ENCODE data around the gene CBARP.

CBARP gene

DNA sequence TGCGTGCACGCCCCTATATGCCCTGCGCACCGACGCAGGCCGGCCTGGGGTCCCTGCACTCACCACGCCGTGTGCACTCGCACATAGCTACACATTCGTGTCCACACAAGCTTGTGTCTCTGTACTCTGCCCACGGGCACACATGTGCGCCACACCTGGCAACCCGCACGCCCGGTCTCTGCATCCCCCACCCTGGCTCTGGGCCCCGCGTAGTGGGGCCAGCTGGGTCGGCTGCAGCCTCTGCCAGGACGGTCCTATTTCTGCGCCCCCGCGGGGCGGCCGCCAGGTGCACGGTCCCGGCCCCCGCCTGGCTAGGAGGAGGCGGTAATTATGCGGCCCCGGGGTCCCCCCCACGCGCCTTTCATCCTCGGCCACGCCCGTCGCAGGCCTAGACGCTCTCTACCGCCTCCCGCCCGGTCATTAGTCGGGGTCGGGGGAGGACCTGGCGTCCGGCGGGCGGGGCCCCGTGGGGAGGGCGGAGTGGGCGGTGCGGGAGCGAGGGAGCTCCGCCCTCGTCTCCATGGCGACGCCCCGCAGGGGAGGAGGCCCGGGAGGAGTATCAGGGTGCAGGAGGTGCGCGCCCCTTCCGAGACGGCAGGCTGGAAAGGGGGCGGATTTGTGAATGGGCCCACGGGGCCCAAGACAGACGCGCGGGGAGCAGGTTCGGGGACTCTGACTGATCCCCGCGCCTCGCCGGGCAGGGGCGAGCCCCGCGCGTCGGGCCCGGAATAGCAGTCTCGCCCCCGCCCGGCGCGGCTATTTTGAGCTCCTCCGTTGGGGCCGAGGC, 28.5 kb upstream of the CBARP start:
- no peak for DNase-seq (ENCODE audit: low read depth, low spot score)
- H3K4me3 ChIP-seq (ENCODE audit: low read length), result peak overlapping the region; percentile 31

DNA sequence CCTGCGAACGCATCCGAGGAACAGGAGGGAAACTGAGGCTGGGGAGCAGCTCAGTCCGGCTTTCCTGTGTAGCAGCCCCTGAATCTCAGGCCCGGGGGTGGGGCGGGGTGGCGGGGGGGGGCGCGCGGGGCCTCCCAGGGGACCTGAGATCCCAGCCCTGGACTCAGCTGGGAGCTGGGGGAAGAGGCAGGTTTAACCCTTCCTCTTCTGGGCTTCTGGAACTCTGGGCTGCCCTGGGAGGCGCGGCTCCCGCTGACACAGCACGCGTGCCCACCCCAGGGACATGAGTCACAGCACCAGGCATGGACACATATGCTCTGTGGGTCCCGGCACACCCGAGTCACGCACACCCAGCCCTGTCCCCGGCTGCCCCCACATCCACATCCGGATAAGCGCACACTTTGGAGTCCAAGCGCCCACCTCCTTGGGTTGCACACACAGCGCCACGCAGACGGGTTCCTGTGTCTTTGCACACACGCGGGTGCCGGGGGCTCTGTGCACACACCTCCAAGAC, 27.9 kb upstream of the CBARP start:
- no peak overlapping the region for H3K4me3 ChIP-seq (ENCODE audit: low read length)
- DNase-seq (ENCODE audit: low read depth, low spot score), result no peak

DNA sequence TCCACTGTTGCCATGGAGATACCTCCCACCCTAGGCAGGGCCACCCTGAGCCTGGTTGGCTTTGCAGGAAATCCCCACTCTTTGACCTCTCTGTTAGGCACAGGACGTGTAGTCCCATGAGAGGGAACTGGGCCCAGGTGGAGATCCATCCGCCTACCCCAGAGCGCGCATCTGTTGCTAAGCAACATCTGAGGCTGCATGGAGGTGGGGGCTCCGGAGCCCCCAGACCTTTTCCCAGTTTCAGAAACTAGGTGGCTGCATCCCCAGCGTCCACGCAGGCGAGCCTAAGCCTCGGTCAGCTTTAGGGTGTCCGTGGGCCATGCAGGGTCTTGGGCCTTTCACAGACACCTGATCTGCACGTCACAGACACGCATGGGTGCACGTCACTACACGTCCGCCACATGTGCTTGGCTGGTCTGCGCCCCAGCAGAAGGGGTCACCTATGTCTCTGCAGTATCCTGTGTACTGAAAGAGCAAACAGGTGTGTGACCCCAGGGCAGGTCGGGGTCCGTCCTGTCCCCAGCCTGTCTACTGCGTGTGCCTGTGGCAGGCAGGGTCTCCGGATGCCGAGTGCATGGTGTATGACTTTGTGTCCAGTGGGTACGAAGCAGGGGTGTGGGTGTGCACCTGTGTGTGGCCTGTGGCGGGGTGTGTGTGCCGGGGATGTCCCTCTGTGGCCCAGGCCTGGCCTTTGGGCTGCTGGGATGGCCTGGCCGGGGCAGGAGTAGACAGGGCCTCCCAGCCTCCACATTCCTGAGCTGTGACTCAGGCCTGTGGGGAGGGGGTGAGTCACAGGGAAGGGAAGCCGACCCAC, 27.2 kb upstream of the CBARP start:
- H3K4me3 ChIP-seq (ENCODE audit: low read length), result no peak overlapping the region
- DNase-seq (ENCODE audit: low read depth, low spot score), result no peak

DNA sequence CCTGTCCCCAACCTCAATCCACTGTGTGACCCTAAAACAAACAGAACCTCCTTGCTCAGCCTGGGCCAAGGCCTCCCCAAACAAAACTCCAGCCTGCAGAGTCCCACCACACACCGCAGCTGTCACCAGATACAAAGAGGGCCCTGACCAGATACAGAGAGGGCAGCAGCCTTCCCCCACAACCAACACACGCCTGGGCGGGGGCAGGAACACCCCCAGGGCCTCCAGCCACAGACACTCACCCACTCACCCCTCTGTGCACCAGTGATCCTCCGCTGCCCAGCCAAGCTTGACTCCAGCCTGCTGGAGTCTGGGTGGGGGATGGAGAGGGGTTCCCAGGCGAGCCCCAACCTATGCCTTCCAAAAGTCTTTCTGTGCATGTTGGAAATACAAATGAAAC, 25.4 kb upstream of the CBARP start:
- DNase-seq (ENCODE audit: low read depth, low spot score), result no peak
- H3K4me3 ChIP-seq (ENCODE audit: low read length), result no peak overlapping the region

DNA sequence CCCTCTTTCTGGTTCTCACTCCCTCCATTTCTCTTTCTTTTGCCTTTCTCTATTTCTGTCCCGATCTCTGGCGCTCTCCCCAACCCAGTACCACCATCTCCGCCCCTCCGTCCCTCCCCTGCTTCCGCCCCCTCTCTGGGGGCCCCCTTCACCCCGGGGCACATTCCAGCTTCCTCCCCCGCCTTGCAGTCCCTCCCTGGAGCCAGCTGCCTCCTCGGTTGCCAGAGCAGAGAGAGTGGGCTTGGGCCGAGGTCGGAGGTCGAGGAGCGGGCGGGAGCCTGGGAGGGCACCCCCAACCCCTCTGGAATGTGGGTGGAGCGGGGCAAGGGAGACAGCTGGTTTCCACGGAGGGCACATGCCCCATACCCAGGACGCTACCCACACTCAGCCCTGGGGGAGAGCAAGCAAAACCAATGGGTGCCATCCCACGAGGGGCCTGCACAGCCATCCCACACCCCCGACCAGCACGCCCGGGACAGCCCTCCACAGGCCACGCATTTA, 24.9 kb upstream of the CBARP start:
- no peak for DNase-seq (ENCODE audit: low read depth, low spot score)
- H3K4me3 ChIP-seq (ENCODE audit: low read length), result no peak overlapping the region

DNA sequence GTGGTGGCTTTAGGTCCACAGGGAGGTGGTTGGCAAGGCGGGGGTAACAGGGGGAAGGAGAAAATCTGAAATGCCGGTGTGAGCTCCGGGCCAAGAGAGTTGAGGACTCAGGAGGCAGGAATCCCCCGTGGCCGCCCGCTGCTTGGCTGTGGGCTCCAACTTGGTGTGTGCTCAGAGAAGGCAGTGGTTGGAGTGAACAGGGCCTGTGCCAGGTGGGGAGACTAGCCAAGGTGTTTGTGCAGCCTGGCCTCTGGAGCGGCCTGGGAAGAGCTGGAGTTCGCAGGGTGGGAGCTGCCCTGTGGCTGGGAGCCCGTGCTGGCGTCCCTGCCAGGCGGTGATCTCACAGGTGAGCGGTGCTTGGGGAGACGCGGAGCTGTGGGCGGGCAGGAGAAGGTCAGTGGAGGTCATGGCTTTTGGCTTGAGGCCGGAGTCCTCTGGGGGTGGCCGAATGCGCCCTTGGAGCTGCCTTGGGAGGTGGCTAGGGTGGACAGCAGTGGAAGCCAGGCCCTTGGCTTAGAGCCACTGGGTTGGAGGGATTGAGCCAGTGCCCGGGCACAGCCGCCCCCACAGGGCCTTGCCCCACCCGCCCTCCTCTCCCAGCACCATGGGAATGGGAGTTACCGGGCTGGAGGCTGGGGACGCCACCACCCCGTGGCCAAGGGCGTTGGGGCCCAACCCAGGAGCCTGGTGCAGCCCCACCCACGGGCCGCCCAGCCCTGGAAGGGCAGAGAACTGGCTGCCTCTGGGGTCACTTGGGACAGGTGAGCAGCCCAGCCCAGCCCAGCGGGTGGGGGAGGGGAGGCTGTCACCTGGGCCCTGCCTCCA, 24.2 kb upstream of the CBARP start:
- H3K4me3 ChIP-seq (ENCODE audit: low read length), result peak overlapping the region; percentile 89
- DNase-seq (ENCODE audit: low read depth, low spot score), result no peak

DNA sequence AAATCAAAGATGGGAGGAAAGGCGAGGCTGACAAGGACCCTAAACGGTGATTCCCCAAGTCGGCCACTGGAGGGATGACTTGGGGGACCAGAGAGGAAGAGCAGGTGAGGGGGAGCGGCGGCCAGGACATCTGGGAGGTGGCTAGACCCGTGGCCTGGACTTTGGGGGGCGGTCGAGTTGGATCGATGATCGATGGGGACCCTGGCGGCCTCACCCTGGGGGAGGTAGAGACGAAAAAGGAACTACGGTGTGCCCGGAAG, 23.7 kb upstream of the CBARP start:
- H3K4me3 ChIP-seq (ENCODE audit: low read length), result peak overlapping the region; percentile 89
- no peak for DNase-seq (ENCODE audit: low read depth, low spot score)

DNA sequence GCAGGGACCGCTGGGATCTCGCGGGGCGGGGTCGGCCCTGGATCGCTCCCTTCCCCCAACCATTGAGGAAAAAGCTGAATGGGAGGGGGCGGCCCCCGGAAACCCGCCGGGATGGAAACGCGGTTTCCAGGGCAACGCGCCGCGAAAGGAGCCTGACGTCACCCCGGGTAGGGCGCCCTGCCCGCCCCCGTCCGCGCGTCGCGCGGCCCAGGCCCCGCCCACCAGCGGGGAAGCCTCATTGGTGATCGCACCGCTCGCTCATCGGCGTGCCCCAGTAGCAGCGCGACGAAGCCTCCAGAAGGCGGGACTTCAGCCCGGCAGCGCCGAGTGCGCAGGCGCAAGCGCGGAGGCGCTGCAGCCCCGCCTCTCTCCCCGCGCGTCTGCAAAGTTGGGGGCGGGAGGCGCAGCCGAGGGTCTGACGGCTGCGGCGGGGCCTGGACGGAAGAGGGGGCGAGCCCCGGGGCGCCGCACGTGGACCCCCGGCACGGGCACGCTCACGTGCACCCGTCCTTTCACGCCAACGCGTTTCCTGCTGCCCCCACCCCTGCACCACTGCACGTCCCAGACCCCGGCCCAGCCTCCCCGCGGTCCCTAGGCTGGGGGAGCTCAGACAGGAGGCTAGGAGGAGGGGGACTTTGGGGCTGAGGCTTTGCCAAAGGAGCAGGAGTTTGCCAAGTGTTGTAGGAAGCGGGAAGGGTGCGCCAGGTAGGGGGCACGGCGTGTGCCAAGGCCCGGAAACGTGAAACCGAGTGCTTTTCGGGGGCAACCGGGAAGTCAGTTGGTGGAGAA, 23.1 kb upstream of the CBARP start:
- DNase-seq (ENCODE audit: low read depth, low spot score), result peak; percentile 94
- peak overlapping the region; percentile 89 for H3K4me3 ChIP-seq (ENCODE audit: low read length)

DNA sequence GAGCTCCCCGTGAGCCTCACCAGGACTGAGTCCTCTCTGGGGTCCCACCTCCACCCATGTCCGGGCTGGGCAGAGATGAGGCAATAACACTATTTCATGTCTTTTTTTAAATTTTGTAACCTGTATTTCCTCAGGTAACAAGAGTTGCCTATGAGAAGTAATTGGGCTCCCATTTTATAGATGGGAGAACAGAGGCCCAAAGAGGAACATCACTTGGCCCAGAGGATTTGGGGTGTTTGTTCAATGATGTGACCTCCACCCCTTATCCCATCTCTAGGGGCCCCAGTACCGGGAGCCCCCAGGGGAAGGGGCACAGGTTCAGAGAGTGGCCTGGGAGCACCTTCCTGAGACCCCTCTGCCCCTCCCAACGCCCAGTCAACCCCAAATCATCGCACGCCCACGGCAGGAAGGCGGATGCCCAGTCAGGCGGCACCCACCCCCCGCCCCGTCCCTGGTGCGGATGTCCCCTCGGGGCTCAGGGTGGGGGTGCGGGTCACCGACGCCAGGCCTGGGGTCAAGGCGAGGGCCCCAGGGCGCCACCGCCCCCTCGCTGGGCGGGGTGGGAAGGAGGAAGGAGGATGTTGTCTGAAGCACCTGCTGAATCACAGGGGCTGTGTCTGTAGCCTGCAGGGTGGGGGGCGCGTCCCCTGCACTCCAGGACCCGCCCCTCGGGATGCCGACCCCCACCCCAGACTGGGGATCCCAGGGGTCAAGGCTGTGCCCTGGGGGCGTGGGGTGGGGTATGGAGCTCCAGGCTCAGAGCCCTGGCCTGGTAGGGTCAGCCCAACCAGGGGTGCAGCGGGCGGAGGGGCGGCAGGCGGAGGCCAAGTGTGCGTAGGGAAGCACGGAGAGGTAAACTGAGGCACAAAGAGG, 22.3 kb upstream of the CBARP start:
- H3K4me3 ChIP-seq (ENCODE audit: low read length), result peak overlapping the region; percentile 50

DNA sequence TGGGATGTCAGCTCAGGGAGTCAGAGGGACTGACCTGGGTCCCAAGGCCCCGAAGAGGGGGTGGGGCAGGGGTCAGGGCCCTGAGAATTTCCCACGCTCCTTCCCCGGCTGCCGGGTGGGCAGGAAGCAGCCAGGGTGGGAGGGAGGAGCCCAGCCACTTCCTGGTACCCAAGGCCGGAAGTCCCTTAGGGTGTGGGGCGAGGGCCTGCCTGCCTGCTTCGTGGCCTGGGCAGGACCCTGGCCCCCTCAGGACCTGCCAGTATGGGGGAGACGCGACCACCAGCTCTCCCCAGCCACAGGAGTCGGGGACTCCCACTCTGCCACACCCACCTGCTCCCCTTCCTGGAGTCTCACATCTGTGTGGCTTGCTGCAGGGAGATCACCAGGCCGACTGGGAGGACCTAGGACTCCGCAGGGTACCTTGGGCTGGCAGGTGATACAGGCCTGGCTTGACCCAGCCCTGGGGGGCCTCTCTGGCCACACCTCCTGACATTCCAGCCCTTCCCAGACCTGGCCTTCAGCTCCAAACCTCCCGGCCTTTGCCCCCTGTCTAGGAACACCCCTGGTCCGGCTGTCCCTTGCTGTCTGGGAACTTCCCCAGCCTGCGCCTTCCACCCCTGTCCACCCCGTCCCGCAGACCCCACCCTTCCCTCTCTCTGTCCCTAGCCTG, 21.5 kb upstream of the CBARP start:
- DNase-seq (ENCODE audit: low read depth, low spot score), result peak; percentile 69
- peak overlapping the region; percentile 50 for H3K4me3 ChIP-seq (ENCODE audit: low read length)

More for the DNA sequence above, 22.3 kb upstream of the CBARP start:
- no peak for DNase-seq (ENCODE audit: low read depth, low spot score)

DNA sequence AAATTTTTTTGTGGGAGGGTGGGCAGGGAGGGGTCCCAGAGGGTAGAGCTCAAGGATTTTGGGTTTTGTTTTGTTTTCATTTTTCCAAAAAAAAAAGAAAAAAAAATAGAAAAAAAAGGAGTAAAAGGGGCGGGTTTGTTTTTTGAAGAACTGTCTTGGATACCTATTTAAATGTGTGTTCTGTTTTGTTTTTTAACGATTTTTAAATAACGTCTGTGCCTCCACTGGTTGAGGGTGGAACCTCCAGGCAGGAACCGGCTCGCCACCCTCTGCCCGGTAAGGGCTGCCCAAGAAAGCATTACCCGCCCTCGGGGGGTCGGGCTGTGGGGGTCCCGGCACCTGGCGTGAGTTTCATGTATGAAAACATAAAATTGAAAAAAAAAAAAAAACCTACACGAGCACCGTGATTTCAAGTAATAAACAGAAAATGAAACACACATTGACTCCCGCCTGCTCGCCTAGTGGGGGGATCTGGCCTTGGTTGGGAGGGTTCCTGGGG, 21.0 kb upstream of the CBARP start:
- H3K4me3 ChIP-seq (ENCODE audit: low read length), result peak overlapping the region; percentile 50

DNA sequence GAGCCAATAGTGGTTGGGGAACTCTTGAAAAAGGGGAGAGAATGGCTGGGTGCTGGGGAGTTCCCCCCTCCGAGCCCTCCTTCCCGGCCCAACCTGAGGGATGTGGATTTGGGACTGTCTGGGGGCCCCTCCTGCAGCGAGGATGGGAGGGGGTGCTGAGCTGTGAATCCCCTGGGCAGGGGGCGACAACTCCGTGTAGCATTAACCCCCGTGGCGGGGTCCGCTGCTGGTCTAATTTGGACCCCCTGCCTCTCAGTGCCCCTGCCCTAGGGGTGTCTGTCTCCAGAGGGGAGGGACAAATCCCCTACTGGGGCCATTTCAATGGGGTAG, 20.3 kb upstream of the CBARP start:
- no peak overlapping the region for H3K4me3 ChIP-seq (ENCODE audit: low read length)
- DNase-seq (ENCODE audit: low read depth, low spot score), result no peak

More for the DNA sequence above, 21.0 kb upstream of the CBARP start:
- DNase-seq (ENCODE audit: low read depth, low spot score), result no peak

DNA sequence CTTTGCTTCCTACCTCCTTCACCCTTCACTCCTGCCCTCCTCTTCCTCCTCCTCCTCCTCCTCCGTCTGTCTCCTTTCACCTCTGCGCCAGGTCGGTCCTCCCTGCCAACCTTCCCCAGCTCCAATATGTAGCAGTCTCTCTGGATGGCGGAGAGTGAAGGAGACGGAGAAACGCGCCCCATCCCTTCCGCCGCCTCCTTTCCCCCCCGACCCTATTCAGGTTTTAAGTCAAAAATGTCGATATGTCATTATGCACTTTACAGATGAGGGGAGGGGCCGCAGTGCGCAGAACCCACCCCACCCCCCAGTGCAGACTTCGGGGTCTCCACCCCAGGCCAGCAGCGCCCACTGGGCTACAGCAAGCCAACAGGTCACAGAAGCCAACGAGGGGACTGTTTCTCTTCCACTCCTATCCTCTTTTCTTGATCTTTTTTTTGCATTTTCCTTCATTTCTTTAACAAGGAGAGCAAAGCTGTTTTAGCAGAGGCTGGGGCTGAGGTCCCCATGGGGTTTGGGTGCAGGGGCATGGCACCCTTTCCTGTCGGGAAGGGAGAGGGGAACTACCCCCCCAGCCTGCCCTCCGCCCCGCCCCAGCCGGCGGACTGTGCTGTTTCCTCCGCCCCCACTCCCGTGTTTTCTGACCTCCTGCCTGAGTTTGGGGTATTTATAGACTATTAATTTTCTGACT, 19.8 kb upstream of the CBARP start:
- no peak for DNase-seq (ENCODE audit: low read depth, low spot score)
- no peak overlapping the region for H3K4me3 ChIP-seq (ENCODE audit: low read length)

DNA sequence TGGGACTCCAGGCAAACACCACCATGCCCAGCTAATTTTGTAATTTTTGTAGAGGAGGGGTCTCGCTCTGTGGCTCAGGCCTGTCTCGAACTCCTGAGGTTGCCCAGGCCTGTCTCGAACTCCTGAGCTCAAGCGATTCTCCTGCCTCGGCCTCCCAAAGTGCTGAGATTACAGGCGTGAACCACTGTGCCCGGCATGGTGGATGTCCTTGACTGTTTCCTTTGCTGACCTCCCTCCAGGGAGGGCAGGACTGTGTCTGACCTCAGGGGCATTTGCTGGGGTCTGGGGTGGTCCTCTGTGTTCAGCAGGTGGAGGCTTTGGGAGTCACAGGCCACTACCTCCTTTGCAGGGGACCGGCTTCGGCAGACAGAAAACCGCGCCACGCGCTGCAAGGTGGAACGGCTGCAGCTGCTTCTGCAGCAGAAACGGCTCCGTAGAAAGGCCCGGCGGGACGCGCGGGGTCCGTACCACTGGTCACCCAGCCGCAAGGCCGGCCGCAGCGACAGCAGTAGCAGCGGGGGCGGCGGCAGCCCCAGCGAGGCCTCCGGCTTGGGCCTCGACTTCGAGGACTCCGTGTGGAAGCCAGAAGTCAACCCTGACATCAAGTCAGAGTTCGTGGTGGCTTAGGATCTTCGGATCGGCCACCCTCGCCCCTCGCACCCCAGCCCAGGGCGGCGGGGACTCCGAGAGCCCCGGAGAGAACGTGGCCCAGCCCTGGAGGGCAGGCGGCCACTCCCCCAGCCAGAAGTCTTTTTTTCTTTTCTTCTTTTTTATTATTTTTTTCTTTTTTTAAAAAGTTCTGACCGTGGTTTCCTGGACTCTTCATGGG, 19.1 kb upstream of the CBARP start:
- no peak for DNase-seq (ENCODE audit: low read depth, low spot score)

DNA sequence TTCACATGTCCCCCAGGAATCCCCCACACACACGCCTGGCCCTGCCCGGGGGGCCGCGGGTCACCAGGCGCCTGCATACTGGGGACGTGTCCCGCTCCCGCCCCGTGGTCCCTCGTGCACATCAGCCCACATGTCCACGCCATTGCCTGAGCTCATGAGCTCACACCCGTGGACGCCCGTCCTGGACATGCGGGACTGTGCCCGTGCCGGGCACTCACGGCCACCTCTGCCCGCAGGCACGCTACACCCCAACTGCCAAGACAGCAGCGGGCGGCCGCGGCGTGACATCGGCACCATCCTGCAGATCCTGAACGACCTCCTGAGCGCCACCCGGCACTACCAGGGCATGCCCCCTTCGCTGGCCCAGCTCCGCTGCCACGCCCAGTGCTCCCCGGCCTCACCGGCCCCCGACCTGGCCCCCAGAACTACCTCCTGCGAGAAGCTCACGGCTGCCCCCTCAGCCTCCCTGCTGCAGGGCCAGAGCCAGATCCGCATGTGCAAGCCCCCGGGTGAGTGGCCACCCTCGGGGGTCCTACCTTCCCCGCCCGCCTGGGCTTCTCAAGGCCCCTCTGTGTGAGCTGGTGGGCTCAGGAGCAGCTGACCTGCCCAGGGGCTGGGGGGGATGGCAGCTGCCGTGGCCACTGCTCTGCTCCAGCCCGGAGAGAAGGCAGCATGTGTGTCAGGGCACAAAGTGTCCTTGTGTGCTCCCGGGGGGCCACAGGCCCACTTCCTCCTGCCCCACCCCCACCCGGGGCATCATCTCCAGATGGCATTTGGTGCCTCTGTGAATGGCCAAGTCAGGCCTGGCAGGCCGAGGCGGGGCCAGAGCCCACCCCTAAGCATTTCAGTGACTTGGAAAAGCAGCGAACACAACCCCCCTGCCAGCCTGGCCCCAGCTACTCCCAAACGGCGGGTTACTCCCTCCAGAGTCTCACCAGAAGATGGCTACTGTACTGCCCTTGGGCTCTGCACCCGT, 17.7 kb upstream of the CBARP start:
- no peak for DNase-seq (ENCODE audit: low read depth, low spot score)
- H3K4me3 ChIP-seq (ENCODE audit: low read length), result no peak overlapping the region

More for the DNA sequence above, 19.1 kb upstream of the CBARP start:
- no peak overlapping the region for H3K4me3 ChIP-seq (ENCODE audit: low read length)

All from Jurkat, Clone E6-1 (cell line).